Measurements from ENCODE around the gene MAML1.
"Not testable (repeated sequence)": the region's sequence is repeated elsewhere in the genome, so short reads cannot be mapped to it uniquely, and the experiment has no call there.

Gene MAML1

GRCh38 chr5:179732412-179732917 lies at the start of gene MAML1:
MAML1 (plus strand) TSS chr5:179732822; CDS start chr5:179733113, 291 bp downstream.
- DNase-seq, result peak; percentile 99

GRCh38 chr5:179689212-179689611 lies 43.4 kb upstream of the MAML1 start:
- DNase-seq, result not testable (repeated sequence)

GRCh38 chr5:179694561-179694960 lies 38.1 kb upstream of the MAML1 start:
- DNase-seq, result no peak

GRCh38 chr5:179696603-179697002 lies 36.0 kb upstream of the MAML1 start:
- DNase-seq, result no peak

GRCh38 chr5:179697108-179697507 lies 35.5 kb upstream of the MAML1 start:
- DNase-seq, result no peak

GRCh38 chr5:179697543-179697942 lies 35.1 kb upstream of the MAML1 start:
- not testable (repeated sequence) for DNase-seq

- DNase-seq, result peak; percentile 98
Observed at GRCh38 chr5:179697993-179698934, 34.4 kb upstream of the MAML1 start.

GRCh38 chr5:179698935-179699615 lies 33.5 kb upstream of the MAML1 start, which contains the start of gene CANX:
CANX (plus strand) TSS chr5:179698967; CDS start chr5:179705682, 6,715 bp downstream.
- DNase-seq, result no peak

GRCh38 chr5:179699616-179700237 lies 32.9 kb upstream of the MAML1 start:
- no peak for DNase-seq

GRCh38 chr5:179700401-179700918 lies 32.2 kb upstream of the MAML1 start:
- no peak for DNase-seq

- no peak for DNase-seq
Observed at GRCh38 chr5:179716286-179716685, 16.3 kb upstream of the MAML1 start.

GRCh38 chr5:179720222-179720621 lies 12.4 kb upstream of the MAML1 start:
- DNase-seq, result no peak

- no peak for DNase-seq
Observed at GRCh38 chr5:179724163-179724562, 8.5 kb upstream of the MAML1 start.

- DNase-seq, result no peak
Observed at GRCh38 chr5:179727106-179727505, 5.5 kb upstream of the MAML1 start.

GRCh38 chr5:179729303-179729702 lies 3.3 kb upstream of the MAML1 start:
- DNase-seq, result no peak

- no peak for DNase-seq
Observed at GRCh38 chr5:179729727-179730126, 2.9 kb upstream of the MAML1 start.

- no peak for DNase-seq
Observed at GRCh38 chr5:179730356-179730755, 2.3 kb upstream of the MAML1 start.

- no peak for DNase-seq
Observed at GRCh38 chr5:179730852-179731251, 1.8 kb upstream of the MAML1 start.

- DNase-seq, result no peak
Observed at GRCh38 chr5:179731791-179732411, 721 bp upstream of the MAML1 start.

GRCh38 chr5:179732918-179733771 lies 523 bp downstream of the MAML1 start:
- DNase-seq, result no peak

GRCh38 chr5:179733772-179734126 lies 1.1 kb downstream of the MAML1 start:
- DNase-seq, result no peak
